Astrocyte of the spinal cord (primary cell): ENCODE data around the gene NOXO1.
"Not testable (repeated sequence)": the region's sequence is repeated elsewhere in the genome, so short reads cannot be mapped to it uniquely, and the experiment has no call there.

Source experiments
- DNase-seq: peaks from one replicate; pipeline ENCODE4 v3.0.0; 2011; ENCODE audit warnings: low read depth, low spot score
- H3K4me3 ChIP-seq: 2 replicates; pipeline ENCODE4 v1.5.1; 2011; ENCODE audit warnings: low read depth, mild to moderate bottlenecking, low read length, moderate library complexity
- in situ Hi-C: cut with HindIII; loops from 2 replicates; pipeline ENCODE4 v1.10.0; 2017; ENCODE audit warnings: low sequenced_read_pairs
- TF ChIP-seq, protein P1 (sequence below): IDR thresholded peaks from 2 replicates; pipeline ENCODE4 v1.5.1; 2012; ENCODE audit warnings: low read depth, mild to moderate bottlenecking, low read length, inconsistent platforms

The NOXO1 gene

DNA sequence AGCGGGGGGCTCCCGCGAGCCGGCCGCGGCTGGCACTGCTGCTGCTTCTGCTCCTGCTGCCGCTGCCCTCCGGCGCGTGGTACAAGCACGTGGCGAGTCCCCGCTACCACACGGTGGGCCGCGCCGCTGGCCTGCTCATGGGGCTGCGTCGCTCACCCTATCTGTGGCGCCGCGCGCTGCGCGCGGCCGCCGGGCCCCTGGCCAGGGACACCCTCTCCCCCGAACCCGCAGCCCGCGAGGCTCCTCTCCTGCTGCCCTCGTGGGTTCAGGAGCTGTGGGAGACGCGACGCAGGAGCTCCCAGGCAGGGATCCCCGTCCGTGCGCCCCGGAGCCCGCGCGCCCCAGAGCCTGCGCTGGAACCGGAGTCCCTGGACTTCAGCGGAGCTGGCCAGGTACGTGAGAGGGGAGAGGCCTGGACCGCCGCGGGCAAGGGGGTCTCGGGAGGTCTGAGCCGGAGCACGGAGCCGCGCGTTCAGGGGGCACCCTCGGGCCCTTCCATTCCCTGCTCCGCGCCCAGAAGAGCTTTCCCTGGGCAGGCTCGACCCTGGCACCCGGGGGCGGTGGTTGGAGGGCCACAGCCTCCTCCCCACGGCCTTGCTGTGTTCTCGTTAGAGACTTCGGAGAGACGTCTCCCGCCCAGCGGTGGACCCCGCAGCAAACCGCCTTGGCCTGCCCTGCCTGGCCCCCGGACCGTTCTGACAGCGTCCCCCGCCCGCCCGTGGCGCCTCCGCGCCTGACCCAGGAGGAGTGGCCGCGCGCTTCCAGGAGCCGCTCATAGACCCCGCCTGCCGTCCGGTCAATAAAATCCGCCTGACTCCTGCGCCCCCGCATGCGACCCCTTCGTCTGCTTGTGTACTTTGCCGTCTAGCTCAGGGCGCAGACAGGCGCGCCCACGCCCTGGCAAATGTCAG lies 38.9 kb upstream of the NOXO1 start:
- in situ Hi-C loops: no loop called here
- no peak overlapping the region for H3K4me3 ChIP-seq
- no peak for DNase-seq
- TF ChIP-seq, protein P1, sequence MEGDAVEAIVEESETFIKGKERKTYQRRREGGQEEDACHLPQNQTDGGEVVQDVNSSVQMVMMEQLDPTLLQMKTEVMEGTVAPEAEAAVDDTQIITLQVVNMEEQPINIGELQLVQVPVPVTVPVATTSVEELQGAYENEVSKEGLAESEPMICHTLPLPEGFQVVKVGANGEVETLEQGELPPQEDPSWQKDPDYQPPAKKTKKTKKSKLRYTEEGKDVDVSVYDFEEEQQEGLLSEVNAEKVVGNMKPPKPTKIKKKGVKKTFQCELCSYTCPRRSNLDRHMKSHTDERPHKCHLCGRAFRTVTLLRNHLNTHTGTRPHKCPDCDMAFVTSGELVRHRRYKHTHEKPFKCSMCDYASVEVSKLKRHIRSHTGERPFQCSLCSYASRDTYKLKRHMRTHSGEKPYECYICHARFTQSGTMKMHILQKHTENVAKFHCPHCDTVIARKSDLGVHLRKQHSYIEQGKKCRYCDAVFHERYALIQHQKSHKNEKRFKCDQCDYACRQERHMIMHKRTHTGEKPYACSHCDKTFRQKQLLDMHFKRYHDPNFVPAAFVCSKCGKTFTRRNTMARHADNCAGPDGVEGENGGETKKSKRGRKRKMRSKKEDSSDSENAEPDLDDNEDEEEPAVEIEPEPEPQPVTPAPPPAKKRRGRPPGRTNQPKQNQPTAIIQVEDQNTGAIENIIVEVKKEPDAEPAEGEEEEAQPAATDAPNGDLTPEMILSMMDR: no peak

DNA sequence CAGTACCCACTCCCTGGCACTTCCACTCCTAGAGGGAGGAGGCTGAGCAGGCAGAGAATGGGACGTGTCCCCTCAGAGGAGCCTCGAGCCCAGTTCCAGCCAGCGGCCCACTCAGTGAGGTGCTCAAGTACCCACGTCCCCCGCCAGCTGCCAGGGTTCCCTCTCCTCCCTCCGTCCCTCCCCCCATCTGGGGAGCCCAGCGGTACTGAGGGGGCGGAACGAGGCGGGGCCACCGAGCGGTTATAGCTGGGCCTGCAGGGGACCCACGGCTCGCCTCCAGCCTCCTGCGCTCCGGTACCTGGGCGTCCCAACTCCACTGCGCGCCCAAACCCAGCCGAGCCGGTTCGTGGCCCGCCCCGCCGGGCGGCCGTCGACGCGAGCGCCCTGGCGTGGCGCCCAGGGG lies 38.2 kb upstream of the NOXO1 start, which contains the start of gene NPW:
TSS of gene NPW (plus strand) at position 268 of the 403 bp plus-strand sequence.
- in situ Hi-C loops: no loop called here
- TF ChIP-seq, protein P1: no peak
- DNase-seq: no peak
- no peak within 1 kb of the TSS for H3K4me3 ChIP-seq

GRCh38 chr16:2016407-2016922 lies 35.2 kb upstream of the NOXO1 start:
- no peak for DNase-seq
- TF ChIP-seq, protein P1: peak; percentile 62
- in situ Hi-C loops: no loop called here
- H3K4me3 ChIP-seq: no peak overlapping the region

DNA sequence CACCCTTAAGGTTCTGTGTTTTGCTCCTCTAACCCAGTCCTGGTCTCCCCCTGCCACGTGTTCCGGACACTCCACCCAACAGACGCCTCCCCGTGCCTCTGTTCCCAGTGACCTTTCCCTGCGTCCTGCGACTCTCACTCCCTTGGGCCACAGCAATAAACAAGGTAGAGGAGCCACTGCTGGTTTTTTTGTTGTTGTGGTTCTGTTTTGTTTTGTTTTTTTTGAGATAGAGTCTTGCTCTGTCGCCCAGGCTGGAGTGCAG lies 34.6 kb upstream of the NOXO1 start:
- no peak for DNase-seq
- in situ Hi-C loops: no loop called here
- TF ChIP-seq, protein P1: no peak
- no peak overlapping the region for H3K4me3 ChIP-seq

GRCh38 chr16:2015117-2015946 lies 34.1 kb upstream of the NOXO1 start:
- no peak for DNase-seq
- no peak overlapping the region for H3K4me3 ChIP-seq
- TF ChIP-seq, protein P1: no peak
- in situ Hi-C loops: no loop called here

- in situ Hi-C loops: no loop called here
Observed at GRCh38 chr16:2013527-2013926, 32.3 kb upstream of the NOXO1 start.

GRCh38 chr16:2011726-2012125 lies 30.5 kb upstream of the NOXO1 start:
- H3K4me3 ChIP-seq, in situ Hi-C loops, DNase-seq: not testable (repeated sequence)

More at GRCh38 chr16:2013527-2013926, 32.3 kb upstream of the NOXO1 start:
- H3K4me3 ChIP-seq: no peak overlapping the region
- TF ChIP-seq, protein P1: no peak
- no peak for DNase-seq
